ENCODE results near the gene GSX2.

GSX2 gene

DNA sequence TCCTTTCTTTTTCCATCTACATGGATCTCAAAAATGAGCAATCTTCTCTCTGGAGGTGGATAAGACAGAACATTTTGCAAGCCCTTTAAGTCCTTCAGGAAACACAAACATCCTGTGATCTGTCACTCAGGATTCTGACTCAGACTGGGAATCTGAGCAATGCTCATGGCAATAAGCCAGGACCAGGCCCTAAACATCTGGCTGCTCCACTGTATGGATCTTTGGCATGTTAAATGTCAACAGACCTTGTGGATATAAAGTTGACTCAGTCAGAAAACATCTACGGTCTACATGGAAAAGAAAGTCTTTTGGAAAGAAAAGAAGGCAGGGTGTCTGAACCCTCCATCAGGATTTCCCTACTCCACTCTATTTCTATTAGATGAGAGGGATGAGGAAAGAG is 17.8 kb upstream of the GSX2 start:
- DNase-seq, result no peak

DNA sequence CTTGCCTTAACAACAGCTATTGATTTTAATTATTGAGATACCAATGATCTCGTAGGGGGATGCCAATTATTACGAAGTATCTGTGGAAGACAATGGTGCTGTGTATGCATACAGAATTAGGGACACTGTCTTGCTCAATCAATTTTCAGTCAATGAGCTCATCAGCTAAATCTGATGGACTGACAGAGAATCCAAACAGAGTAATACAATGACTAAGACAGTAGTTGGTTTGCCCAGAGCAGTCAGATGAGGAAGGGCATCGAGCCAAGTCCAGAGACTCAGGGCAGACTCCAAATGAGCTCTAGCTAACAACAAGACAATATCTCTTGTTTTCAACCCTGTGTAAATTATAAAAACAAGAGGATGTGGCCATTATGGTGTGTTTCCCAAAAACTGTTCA is 14.7 kb upstream of the GSX2 start:
- no peak for DNase-seq

DNA sequence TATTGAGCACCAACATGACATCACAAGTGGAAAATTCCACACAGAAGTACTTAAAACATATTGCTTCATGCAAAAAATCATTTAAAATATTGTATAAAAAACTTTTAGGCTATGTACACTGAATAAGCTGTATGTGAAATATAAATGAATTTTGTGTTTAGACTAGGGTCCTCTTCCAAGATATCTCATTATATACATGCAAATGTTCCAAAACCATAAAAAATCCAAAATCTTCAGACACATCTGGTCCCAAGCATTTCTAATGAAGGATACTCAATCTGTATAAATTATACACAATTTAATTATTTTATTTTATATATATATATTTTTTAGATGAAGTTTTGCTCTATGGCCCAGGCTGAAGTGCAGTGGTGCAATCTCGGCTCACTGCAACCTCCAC is 10.1 kb upstream of the GSX2 start:
- DNase-seq, result no peak

DNA sequence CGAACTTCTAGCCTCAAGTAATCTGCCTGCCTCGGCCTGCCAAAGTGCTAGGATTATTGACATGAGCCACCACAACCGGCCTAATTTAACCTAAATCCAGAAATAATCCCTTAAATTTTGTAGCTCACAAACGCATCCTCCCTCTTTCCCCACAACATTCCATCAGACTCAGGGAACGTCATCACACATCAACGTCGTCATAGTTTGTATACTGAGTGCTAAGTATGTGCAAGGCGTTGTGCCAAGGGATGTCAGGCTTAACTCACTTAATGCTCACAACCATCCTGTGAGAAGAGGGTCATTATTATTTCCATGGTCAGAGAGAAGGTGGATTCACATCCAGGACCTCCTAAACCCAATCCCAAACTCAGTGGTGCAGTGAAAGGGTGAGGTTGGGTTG is 9.6 kb upstream of the GSX2 start:
- DNase-seq, result no peak

DNA sequence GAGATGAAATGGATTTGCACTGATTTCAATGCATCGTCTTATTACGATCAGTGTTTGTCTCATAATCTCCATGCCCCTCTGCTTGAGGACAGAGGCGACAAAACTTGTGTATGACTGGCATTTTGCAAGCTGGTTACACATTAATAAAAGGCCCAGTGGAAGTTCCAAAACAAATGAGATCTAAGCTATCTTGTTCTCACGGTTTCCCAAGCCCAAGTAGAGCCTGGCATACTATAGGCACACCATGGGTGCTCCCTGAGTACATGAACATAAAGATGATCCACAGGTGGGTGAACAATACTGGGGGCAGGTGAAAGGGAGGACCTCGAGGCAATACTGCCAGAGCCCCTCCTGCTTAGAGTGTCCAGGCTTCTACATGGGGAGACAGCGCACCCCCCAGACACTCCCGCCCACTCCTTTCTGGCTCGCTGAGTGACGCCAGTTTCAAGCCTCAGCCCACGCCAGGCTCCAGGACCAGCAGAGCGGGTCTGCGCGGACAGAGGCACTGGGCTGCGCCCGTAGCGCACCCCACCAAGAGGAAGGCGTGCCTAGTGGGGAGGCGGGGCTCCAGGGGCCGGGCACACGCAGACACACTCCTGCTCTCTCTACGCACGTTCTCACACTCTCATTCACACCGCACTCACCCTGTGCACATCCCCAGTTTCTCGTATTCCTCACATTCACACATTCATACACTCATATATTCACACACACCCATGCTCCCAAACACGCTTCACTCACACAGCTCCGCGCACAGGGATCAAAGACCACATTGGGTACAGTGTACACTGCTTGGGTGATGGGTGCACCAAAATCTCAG is 8.9 kb upstream of the GSX2 start:
- peak; percentile 42 for DNase-seq

DNA sequence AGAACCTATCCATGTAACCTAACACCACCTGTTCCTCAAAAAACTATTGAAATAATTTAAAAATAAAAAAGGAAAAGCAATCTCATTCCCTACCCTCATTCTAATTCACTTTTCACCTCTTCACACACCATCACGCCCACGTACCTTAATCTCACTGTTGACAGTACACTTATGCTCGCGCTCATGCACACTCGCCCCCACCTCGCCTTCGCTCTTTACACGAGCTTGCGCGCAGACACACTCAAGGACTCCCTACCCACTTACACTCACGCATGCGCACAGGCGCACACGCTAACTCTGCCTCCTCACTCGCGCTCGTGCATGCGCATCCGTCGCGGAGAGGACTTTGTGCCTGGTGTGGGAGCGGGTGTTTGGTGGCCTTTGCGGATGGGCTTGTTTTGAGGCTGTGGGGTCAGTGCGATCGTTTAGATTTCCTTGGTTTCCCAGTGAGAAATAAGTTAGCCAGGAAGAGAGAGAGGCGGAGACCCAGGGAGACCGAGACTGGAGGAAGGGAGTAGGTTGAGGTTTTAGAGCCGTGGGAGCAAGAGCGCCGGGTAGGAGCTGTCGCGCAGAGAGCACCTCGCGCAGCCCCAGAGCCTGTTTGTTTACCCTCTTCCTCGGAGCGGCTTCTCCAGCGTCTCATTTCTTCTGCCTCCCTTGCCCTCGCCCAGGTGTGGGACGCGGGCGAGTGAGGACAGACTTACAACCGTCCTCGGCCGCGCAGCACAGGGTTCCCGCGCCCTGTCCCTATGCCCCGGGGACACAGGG is 8.1 kb upstream of the GSX2 start:
- DNase-seq, result peak; percentile 75

DNA sequence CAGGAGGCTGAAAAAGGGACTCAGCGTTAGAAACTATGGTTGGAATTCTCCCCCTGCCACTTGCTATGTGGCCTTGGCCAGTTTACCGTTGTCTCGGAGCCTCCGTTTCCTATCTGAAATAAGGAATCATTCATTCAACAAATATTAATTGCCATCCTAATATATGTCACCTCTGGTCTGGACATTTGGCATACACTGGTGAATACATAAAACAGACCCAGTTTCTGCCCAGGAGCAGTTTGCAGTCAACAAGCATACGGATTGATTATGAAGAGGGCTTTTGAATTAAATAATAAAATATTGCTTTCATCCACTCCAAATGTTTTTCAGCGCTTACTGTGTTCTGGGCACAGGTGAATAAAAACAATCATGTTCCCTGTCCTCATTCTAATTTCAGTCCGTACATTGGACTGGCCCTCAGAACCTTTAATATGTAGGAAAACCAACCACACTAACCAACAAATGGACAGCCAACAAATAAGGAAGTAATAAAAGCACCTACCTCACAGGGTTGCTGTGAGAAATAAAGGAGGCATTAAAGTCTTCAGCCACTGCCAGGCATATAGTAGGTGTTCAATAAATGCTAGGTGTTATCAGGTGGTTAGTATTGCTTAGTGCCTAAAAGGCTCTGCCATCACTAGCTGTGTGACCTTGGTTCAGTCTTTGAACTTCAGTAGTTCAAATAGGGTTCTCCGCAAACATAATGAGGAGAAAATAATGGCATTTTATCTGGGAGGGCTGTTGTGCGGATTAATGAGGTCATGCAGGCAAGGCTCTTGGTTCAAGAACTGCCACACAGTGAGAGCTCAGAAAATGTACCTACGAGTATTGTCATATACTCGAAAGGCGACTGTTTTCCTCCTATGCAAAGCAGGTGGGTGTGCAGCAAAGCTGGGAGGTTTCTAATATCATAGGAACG is 7.3 kb upstream of the GSX2 start:
- no peak for DNase-seq

DNA sequence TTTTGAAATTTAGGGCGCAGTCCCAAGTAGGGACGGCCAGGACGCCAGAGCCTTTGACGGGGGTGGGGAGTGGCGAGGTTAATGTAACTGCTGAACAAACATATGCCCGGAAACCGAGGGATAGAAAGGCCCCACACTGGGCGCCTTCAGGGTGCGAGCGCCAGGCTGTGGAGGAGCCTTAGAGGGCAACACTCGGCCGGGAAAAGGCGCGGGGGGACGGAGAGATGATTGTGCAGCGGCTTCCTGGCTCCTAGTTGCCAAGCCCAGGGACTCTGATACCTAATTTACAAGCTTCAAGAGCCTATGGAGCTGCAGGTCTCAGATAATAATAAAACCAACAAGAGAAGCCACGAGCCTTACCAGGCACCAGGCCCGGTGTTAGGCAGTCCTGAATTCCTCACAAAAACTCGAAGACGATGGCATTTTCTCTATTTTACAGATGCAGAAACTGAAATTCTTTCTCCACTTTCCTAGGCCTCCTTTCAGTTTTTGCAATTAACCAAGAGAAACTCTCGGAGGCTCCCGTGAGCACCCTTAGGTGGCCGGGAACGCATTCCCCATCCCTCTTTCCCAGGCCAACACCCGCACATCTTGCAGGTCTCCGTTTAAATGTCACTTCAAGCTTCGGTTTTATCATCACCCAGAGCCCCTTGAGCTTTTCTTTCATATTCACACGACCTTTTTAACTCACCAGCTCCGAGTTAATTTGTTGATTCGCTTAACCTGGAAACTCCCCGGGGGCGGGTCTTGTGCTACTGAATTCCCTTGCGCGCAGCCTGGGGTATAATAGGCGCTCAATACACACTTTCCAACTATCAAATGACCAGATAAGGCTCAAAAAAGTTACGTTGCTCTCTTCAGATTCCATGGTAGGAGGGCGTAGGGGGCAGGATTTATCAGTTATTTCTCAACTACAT is 6.4 kb upstream of the GSX2 start:
- peak; percentile 51 for DNase-seq

DNA sequence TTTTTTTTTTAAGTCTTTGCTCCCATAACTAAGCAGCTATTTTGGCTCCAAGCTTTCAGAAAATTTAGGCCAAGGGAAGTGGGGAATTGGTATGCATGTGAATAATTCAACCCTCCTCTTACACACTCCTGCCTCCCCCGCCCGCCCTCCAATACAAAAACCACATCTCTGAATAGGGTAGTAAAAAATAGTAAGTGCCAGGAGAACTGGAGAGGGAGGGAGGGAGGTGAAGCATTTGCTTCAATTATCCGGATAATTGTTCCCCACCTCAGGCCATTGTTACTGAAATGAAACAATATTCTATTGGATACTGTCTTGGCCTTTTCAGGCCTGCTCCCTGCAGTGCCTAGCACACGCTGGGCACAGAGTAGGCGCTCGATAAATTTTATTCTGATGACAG is 5.5 kb upstream of the GSX2 start:
- DNase-seq, result no peak

DNA sequence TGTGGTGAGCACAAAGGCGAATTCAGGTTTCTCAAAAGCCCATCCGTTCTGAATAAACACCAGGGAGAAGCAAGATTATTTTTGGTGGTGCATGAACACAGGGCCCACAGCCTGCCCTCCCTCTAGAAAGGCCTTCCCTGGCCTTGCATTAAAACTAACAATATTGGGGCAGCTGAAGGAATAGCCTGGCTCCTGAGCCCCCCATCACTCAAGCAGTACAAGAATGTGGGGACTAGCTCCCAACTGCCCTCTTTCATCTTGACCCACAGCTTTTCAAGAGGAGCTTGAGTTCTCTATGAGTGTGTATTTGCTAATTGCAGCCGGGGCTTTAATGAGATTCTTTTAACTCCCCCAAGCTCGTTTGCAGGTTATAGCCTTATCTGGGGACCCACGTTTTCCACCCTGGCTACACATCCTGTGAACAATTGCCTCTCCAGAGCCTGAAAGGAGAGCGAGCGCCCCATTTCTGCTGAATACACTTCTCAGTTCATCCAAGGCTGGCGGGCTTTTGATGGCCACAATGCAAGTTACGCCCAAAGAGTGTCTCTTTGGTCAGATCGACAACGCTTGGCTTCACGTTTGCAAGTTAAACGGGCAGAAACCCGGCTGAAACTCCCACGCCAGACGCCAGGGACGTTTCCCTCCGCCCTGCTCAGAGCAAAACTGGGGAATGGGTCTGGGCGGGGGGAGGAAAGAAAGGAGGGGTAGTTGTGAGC is 4.7 kb upstream of the GSX2 start:
- no peak for DNase-seq

DNA sequence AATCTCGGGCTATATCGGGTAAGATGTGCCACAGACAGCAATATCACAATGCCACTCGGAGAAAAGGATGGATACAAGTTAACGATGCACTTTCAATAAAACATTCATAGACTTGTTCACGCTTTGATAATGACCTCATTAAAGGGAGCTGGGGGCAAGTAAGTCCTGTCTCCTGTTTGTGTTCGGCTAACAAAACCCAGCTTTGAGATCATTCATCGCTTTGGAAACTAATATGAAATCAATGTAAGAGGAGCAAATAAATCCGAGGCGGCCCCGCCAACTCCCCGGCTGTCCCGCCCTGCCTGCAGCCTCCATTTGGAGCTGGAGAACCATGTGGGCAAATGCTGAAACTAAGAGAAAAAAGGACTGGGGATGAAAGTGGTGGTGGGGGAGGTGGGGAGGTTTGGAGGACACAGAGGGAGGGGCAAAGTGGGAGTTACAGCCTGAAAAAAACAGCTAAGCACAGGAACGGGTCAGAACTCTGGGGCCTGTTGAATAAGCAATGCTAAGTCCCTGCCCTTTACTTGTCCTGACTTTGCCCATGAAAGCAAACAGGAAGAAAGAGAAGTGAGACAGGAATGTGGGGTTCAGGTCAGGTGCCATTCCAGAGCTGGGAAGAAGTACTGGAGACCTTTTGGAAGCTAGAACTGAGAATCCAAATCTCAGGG is 3.5 kb upstream of the GSX2 start:
- DNase-seq, result no peak

DNA sequence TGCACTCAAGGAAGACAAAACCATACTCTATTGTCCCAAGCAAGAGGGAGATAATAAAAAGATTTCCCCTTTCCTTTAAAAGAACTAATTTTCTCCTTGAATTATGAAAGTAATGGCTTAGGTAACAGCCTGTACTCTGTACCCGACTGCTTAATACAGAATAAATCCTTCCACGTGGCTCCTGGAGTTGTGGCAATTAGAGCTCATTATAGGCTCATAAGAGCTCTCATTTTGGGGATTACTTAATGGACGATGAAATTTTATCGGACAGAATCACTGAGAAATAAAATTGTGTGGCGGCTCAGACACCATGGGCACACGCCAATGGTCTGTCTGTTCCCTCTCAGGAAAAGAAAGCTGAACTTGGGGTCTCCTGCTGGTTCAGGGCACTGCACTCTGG is 2.8 kb upstream of the GSX2 start:
- DNase-seq, result no peak

DNA sequence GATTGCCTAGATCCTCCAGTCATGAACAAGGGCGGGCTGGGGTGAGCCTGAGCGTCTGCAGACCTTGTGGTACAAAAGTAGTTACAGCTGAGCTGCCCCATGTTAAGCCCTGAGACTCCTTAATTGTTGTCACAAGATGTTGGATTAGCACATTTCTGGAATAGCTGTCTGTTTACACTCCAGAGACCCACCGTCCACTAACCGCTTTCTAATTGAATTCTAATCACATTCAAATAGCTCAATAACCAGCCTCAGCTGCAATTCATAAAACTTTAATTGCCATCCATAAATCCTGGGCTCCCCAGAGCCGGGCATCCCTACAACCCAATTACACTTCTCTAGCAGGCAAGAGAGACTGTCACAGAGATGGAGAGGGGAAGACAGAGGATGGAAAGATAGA is 1.6 kb upstream of the GSX2 start:
- no peak for DNase-seq

DNA sequence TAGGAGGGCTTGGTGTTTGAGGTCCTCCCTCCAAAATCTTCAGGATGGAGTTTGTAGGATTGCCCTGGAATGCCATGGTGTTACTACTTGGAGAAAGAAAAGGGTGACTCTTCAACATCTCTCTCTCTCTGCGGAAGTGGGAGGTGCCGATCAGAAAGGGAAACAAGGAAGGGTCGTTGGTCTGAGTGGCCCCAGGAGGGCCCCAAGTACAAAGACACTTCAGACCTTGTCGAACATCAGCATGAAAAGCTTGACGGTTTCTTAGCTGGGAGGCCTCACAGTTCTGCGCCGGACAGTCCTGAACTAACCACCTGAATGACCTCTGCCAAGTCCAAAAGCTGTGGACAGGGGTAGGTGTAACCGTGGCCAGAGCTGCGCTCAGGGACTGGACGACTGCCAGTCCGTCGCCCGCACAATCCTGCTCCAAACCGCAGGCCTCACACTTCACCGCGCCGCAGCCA is 646 bp upstream of the GSX2 start:
- DNase-seq, result no peak

DNA sequence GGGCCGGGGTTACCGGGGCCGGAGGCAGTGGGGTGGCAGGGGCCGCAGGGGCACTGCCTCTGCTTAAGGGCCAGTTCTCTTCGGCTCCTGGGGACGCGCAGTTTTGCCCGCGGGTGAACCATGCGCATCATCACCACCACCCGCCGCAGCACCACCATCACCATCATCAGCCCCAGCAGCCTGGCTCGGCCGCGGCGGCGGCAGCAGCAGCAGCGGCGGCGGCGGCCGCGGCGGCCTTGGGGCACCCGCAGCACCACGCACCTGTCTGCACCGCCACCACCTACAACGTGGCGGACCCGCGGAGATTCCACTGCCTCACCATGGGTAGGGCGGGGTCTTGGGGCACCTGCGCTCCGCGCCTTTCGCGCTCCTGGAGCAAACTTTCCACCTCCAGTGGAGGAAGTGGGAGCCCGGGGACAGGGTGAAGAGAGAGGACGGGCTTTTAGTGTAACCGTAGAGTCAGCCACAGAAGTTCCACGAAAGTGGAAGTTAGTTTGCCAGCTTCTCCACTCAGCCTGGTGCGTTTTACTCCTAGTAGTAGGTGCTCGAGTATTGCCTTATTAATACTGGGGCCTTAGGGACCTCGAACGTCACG is 729 bp downstream of the GSX2 start:
- DNase-seq, result no peak

DNA sequence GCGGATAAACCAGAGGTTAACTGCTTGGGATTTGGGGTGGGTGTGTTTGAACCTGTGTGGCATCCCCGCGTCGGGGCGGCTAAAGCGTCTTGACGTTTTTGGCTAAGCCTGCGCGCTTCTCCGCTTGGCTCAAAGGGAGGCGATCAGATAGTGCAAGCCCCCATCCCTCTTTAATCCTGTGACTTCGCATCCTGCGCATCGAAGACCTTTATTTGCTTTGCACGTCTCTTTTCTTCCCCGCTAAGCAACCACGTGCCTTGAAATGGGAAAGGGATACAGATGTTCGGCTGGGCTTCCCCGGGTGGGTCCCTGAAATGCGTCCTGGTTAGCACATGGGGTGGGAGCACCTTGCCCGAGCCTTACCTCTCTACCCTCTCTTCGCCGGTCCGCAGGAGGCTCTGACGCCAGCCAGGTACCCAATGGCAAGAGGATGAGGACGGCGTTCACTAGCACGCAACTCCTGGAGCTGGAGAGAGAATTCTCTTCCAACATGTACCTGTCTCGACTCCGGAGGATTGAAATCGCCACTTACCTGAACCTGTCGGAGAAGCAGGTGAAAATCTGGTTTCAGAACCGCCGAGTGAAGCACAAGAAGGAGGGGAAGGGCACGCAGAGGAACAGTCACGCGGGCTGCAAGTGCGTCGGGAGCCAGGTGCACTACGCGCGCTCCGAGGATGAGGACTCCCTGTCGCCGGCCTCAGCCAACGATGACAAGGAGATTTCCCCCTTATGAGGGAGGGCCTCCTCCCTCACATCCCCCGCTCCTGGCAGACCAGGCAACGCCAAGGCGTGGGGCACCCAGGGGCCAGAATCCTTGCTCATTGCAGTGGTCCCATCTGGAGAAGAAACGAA is 1.5 kb downstream of the GSX2 start:
- DNase-seq, result no peak

DNA sequence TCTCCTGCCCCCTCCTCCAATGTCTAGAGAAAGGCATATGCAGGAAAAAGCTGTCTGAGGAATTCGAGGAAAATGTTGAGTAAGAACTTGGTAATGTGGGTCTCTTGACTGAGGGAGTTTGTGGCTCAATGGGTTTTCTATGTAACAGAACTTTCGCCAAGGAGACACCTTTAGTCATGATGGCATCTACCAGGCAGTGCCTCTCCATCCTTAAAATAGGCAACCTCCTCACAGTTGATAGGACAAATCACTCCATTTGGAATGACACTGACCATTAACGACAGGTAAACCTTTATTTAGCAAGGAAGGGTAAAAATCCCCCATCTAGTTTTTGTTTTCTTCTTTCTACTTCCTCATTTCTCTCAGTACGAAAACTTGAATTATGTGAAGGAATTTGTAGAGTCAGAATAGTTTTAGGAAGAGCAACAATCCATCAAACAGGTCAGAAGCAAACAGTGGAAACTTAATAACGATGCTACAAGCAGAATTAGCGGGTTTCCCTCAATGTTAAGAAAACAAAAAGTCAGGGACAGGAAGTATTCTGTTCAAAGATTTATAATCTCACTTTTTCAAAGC is 2.7 kb downstream of the GSX2 start:
- no peak for DNase-seq

DNA sequence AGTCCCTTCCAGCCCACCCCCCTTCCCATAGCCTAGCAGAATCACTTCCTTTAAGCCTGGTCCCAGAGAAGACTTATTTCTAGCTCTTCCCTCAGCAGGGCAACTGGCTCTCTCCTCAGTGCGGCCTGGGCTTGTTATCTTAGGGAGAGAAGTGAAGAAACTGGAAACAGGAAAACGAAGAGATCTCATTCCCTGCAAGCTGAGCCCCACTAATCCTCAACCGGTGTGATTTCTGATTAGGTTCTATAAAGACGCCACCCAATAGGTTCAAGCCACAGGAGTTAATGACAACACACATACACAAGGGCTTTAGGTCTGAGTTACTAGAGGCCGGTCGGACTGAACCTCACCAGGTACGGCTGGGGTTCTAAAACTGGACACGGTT is 3.2 kb downstream of the GSX2 start:
- DNase-seq, result no peak

DNA sequence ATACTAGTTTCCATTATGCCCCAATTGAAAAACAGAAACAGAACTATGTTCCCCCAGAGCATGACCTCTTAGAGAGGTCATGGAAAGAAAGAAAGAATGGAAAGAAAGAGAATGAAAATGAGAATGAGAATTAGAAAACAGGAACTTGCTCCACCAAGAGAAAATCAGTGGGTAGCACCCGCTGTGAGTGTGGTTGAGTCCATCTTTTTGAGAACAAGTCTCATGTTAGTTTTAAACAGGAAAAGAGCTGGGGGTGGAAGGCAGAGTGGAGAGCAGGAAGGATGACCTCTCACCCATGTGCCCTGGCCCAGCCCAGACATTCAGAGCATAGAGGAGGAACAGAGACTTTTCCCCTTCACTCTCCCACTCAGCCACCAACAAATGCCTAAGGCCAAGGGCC is 4.9 kb downstream of the GSX2 start:
- no peak for DNase-seq

Data from activated CD4-positive, alpha-beta T cell treated with anti-CD3 and anti-CD28 coated beads for 48 hours (primary cell).